ENCODE results near the gene APBB1IP. TPM values are rescaled to one million over a fixed set of nuclear protein-coding genes. Genes with fewer than 3 reads are reported as not detected.
"Not testable (repeated sequence)": the region's sequence is repeated elsewhere in the genome, so short reads cannot be mapped to it uniquely, and the experiment has no call there.

APBB1IP gene
- total RNA-seq = not detected in 2 replicates

- Histone ChIP-seq H3K4me3 (ENCODE audit: low read depth, low read length) (no peak within 1 kb of the TSS), H3K27me3 (ENCODE audit: control insufficient read depth, insufficient read depth, low read length) (no peaks in the 10 kb centered on the region), H3K36me3 (ENCODE audit: control insufficient read depth, insufficient read depth, low read length) (no peaks in the 10 kb centered on the region)
- DNase-seq (ENCODE audit: low read depth) = peak; percentile 1
- no peak for TF ChIP-seq CTCF (IDR thresholded peaks at IDR 0.05; ENCODE audit: insufficient read depth, low read length, severe bottlenecking)
- FAIRE-seq = no peak
Measured at GRCh38 chr10:26437637-26438461, at the start of gene APBB1IP. Gene APBB1IP, plus strand, starts transcription at chr10:26438341. Its CDS starts 53,986 bp downstream, at chr10:26492327.

GRCh38 chr10:26389533-26389932, 48.6 kb upstream of the APBB1IP start:
- no peak for DNase-seq (ENCODE audit: low read depth)
- no peak for TF ChIP-seq CTCF (IDR thresholded peaks at IDR 0.05; ENCODE audit: insufficient read depth, low read length, severe bottlenecking)
- no peak for FAIRE-seq

GRCh38 chr10:26391701-26392695, 46.1 kb upstream of the APBB1IP start:
- FAIRE-seq = no peak
- no peaks in the 10 kb centered on the region for H3K36me3 ChIP-seq (ENCODE audit: control insufficient read depth, insufficient read depth, low read length)
- no peaks in the 10 kb centered on the region for H3K27me3 ChIP-seq (ENCODE audit: control insufficient read depth, insufficient read depth, low read length)
- H3K4me3 ChIP-seq (ENCODE audit: low read depth, low read length) = no peak overlapping the region
- no peak for DNase-seq (ENCODE audit: low read depth)
- TF ChIP-seq CTCF (IDR thresholded peaks at IDR 0.05; ENCODE audit: insufficient read depth, low read length, severe bottlenecking) = no peak

More at GRCh38 chr10:26389533-26389932, 48.6 kb upstream of the APBB1IP start:
- H3K4me3 ChIP-seq (ENCODE audit: low read depth, low read length) = no peak overlapping the region
- H3K27me3 ChIP-seq (ENCODE audit: control insufficient read depth, insufficient read depth, low read length) = no peaks in the 10 kb centered on the region
- H3K36me3 ChIP-seq (ENCODE audit: control insufficient read depth, insufficient read depth, low read length) = no peaks in the 10 kb centered on the region

- H3K27me3 ChIP-seq (ENCODE audit: control insufficient read depth, insufficient read depth, low read length); H3K4me3 ChIP-seq (ENCODE audit: low read depth, low read length); H3K36me3 ChIP-seq (ENCODE audit: control insufficient read depth, insufficient read depth, low read length); FAIRE-seq; DNase-seq (ENCODE audit: low read depth): not testable (repeated sequence)
Measured at GRCh38 chr10:26398353-26398752, 39.8 kb upstream of the APBB1IP start.

GRCh38 chr10:26407406-26407969, 30.7 kb upstream of the APBB1IP start:
- DNase-seq (ENCODE audit: low read depth) = peak; percentile 37
- FAIRE-seq = no peak

More at GRCh38 chr10:26407406-26407969, 30.7 kb upstream of the APBB1IP start:
- Histone ChIP-seq H3K4me3 (ENCODE audit: low read depth, low read length) (no peak overlapping the region), H3K27me3 (ENCODE audit: control insufficient read depth, insufficient read depth, low read length) (no peaks in the 10 kb centered on the region), H3K36me3 (ENCODE audit: control insufficient read depth, insufficient read depth, low read length) (no peaks in the 10 kb centered on the region)
- no peak for TF ChIP-seq CTCF (IDR thresholded peaks at IDR 0.05; ENCODE audit: insufficient read depth, low read length, severe bottlenecking)
